ENCODE results near the gene NMU.

The NMU gene

DNA sequence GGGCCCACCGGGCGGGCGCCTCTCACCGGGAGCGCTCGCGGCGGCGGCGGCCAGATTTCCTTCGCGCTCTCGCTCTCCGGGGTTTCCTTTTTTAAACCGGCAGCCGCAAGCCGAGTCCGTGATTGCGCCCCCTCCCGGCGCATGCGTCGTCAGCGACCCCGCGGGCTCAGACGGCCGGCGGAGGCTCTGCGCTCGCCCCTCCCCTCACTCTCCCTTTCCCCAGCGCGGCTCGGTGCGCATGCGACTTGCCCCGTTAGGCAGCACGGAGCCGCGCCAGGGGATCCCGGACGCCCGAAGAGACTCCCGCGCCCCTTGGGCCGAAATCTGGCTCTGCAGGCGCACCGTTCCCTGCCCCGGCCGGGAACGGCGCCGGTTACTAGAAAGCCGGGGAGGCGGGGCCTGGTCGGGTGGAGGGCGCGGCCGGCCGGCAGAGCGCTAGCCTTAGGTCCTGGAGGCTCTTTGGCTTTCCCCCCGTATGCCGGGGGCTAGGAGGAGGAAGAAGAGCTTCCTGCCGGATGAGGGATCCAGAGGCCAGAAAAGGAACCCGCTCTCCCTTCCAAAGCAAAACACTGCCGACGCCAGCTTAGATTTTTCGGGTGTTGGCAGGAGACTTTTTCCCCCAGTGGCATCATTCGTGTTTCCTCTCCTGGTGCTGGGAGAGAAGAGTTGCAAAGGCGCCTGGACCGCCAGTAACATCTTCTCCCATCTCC is 89.2 kb downstream of the NMU start, which contains the start of gene CLOCK (continued):
- TF ChIP-seq, protein P1, sequence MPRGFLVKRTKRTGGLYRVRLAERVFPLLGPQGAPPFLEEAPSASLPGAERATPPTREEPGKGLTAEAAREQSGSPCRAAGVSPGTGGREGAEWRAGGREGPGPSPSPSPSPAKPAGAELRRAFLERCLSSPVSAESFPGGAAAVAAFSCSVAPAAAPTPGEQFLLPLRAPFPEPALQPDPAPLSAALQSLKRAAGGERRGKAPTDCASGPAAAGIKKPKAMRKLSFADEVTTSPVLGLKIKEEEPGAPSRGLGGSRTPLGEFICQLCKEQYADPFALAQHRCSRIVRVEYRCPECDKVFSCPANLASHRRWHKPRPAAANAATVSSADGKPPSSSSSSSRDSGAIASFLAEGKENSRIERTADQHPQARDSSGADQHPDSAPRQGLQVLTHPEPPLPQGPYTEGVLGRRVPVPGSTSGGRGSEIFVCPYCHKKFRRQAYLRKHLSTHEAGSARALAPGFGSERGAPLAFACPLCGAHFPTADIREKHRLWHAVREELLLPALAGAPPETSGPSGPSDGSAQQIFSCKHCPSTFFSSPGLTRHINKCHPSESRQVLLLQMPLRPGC (tag by site-specific recombination; IDR thresholded peaks at IDR 0.05): no peak
- TF ChIP-seq ZNF398 (tag by site-specific recombination; IDR thresholded peaks at IDR 0.05) (peak; percentile 45; the same call in 1 of the 2 replicates), ZNF645 (tag by site-specific recombination; IDR thresholded peaks at IDR 0.05) (no peak), KLF10 (tag by site-specific recombination; IDR thresholded peaks at IDR 0.05) (no peak), OVOL3 (tag by site-specific recombination; IDR thresholded peaks at IDR 0.05) (no peak), ZSCAN16 (tag by site-specific recombination; IDR thresholded peaks at IDR 0.05) (no peak; the same call in 1 of the 2 replicates), ZNF654 (tag by site-specific recombination; IDR thresholded peaks at IDR 0.05; ENCODE audit: low read depth) (no peak), ZBTB8A (tag by site-specific recombination; IDR thresholded peaks at IDR 0.05) (peak; percentile 93), ZNF768 (tag by site-specific recombination; IDR thresholded peaks at IDR 0.05) (no peak), ZNF223 (tag by site-specific recombination; IDR thresholded peaks at IDR 0.05) (no peak), ZEB2 (tag by site-specific recombination; IDR thresholded peaks at IDR 0.05) (peak; percentile 69), ZNF155 (tag by site-specific recombination; IDR thresholded peaks at IDR 0.05) (no peak), ZNF426 (tag by site-specific recombination; IDR thresholded peaks at IDR 0.05) (no peak), ZNF830 (tag by site-specific recombination; IDR thresholded peaks at IDR 0.05; ENCODE audit: low read depth) (no peak), ZNF544 (tag by site-specific recombination; IDR thresholded peaks at IDR 0.05) (no peak), MYNN (tag by site-specific recombination; IDR thresholded peaks at IDR 0.05; ENCODE audit: borderline replicate concordance) (no peak), ZNF510 (tag by site-specific recombination; IDR thresholded peaks at IDR 0.05; ENCODE audit: insufficient replicate concordance) (no peak), ZNF560 (tag by site-specific recombination; IDR thresholded peaks at IDR 0.05; ENCODE audit: borderline replicate concordance) (no peak), CTCF (tag by site-specific recombination; IDR thresholded peaks at IDR 0.05) (peak; percentile 90), ZBTB17 (tag by site-specific recombination; IDR thresholded peaks at IDR 0.05) (peak; percentile 93), ZNF302 (tag by site-specific recombination; IDR thresholded peaks at IDR 0.05; ENCODE audit: low read depth) (no peak), ZNF114 (tag by site-specific recombination; IDR thresholded peaks at IDR 0.05) (no peak)
- TF ChIP-seq, protein P2, sequence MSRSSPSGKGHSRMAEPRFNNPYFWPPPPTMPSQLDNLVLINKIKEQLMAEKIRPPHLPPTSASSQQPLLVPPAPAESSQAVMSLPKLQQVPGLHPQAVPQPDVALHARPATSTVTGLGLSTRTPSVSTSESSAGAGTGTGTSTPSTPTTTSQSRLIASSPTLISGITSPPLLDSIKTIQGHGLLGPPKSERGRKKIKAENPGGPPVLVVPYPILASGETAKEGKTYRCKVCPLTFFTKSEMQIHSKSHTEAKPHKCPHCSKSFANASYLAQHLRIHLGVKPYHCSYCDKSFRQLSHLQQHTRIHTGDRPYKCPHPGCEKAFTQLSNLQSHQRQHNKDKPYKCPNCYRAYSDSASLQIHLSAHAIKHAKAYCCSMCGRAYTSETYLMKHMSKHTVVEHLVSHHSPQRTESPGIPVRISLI (tag by site-specific recombination; IDR thresholded peaks at IDR 0.05): no peak
- TF ChIP-seq, protein P3, sequence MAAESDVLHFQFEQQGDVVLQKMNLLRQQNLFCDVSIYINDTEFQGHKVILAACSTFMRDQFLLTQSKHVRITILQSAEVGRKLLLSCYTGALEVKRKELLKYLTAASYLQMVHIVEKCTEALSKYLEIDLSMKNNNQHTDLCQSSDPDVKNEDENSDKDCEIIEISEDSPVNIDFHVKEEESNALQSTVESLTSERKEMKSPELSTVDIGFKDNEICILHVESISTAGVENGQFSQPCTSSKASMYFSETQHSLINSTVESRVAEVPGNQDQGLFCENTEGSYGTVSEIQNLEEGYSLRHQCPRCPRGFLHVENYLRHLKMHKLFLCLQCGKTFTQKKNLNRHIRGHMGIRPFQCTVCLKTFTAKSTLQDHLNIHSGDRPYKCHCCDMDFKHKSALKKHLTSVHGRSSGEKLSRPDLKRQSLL (tag by site-specific recombination; IDR thresholded peaks at IDR 0.05): no peak
- TF ChIP-seq, protein P4, sequence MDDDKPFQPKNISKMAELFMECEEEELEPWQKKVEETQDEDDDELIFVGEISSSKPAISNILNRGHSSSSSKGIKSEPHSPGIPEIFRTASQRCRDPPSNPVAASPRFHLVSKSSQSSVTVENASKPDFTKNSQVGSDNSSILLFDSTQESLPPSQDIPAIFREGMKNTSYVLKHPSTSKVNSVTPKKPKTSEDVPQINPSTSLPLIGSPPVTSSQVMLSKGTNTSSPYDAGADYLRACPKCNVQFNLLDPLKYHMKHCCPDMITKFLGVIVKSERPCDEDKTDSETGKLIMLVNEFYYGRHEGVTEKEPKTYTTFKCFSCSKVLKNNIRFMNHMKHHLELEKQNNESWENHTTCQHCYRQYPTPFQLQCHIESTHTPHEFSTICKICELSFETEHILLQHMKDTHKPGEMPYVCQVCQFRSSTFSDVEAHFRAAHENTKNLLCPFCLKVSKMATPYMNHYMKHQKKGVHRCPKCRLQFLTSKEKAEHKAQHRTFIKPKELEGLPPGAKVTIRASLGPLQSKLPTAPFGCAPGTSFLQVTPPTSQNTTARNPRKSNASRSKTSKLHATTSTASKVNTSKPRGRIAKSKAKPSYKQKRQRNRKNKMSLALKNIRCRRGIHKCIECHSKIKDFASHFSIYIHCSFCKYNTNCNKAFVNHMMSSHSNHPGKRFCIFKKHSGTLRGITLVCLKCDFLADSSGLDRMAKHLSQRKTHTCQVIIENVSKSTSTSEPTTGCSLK (tag by site-specific recombination; IDR thresholded peaks at IDR 0.05): no peak
- TF ChIP-seq, protein P5, sequence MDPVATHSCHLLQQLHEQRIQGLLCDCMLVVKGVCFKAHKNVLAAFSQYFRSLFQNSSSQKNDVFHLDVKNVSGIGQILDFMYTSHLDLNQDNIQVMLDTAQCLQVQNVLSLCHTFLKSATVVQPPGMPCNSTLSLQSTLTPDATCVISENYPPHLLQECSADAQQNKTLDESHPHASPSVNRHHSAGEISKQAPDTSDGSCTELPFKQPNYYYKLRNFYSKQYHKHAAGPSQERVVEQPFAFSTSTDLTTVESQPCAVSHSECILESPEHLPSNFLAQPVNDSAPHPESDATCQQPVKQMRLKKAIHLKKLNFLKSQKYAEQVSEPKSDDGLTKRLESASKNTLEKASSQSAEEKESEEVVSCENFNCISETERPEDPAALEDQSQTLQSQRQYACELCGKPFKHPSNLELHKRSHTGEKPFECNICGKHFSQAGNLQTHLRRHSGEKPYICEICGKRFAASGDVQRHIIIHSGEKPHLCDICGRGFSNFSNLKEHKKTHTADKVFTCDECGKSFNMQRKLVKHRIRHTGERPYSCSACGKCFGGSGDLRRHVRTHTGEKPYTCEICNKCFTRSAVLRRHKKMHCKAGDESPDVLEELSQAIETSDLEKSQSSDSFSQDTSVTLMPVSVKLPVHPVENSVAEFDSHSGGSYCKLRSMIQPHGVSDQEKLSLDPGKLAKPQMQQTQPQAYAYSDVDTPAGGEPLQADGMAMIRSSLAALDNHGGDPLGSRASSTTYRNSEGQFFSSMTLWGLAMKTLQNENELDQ (tag by site-specific recombination; IDR thresholded peaks at IDR 0.05; ENCODE audit: low read depth): no peak
